Astrocyte of the cerebellum (primary cell): ENCODE data around the gene KCNIP4.

Experiments
- DNase-seq: peaks from one replicate; pipeline ENCODE4 v3.0.0-alpha.2; 2011; ENCODE audit warnings: low read depth
- H3K4me3 ChIP-seq: 2 replicates; pipeline ENCODE4 v1.5.1; 2011; ENCODE audit warnings: mild to moderate bottlenecking, low read depth, low read length, moderate library complexity
- in situ Hi-C: cut with HindIII; loops from 2 replicates; pipeline ENCODE4 v1.10.0; 2017; ENCODE audit warnings: low sequenced_read_pairs
- TF ChIP-seq, protein P1 (sequence below): IDR thresholded peaks from 2 replicates; pipeline ENCODE4 v1.5.1; 2012; ENCODE audit warnings: low read length, low read depth, moderate library complexity, mild to moderate bottlenecking; ENCODE audit errors: missing control alignments

Gene KCNIP4

GRCh38 chr4:21954916-21955315 lies 6.3 kb upstream of the KCNIP4 start:
- DNase-seq = no peak
- H3K4me3 ChIP-seq = no peak overlapping the region
- in situ Hi-C loops = no loop called here
- TF ChIP-seq, protein P1, sequence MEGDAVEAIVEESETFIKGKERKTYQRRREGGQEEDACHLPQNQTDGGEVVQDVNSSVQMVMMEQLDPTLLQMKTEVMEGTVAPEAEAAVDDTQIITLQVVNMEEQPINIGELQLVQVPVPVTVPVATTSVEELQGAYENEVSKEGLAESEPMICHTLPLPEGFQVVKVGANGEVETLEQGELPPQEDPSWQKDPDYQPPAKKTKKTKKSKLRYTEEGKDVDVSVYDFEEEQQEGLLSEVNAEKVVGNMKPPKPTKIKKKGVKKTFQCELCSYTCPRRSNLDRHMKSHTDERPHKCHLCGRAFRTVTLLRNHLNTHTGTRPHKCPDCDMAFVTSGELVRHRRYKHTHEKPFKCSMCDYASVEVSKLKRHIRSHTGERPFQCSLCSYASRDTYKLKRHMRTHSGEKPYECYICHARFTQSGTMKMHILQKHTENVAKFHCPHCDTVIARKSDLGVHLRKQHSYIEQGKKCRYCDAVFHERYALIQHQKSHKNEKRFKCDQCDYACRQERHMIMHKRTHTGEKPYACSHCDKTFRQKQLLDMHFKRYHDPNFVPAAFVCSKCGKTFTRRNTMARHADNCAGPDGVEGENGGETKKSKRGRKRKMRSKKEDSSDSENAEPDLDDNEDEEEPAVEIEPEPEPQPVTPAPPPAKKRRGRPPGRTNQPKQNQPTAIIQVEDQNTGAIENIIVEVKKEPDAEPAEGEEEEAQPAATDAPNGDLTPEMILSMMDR = no peak

GRCh38 chr4:21953653-21954052 lies 5.1 kb upstream of the KCNIP4 start:
- TF ChIP-seq, protein P1 = no peak
- H3K4me3 ChIP-seq = no peak overlapping the region
- DNase-seq = no peak
- in situ Hi-C loops = no loop called here

DNA sequence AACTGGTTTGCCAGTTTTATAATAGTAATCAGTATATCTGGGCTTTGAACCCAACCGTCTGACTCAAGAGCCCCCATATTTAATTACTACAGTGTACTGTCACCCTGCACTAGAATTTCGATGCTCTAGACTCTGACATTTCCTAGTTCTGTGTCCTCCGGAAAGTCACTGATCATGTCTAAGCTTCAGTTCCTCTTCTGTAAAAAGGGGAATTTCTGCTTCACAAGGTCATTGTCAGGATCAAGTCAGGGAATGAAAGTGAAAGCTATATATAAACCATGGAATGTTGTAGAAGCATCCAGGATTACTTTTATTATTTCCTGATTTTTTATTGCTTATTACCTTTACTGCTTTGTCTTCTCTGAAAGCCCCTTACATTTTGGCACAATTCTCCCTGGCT lies 4.0 kb upstream of the KCNIP4 start:
- in situ Hi-C loops = no loop called here
- TF ChIP-seq, protein P1 = no peak
- no peak for DNase-seq
- no peak overlapping the region for H3K4me3 ChIP-seq

DNA sequence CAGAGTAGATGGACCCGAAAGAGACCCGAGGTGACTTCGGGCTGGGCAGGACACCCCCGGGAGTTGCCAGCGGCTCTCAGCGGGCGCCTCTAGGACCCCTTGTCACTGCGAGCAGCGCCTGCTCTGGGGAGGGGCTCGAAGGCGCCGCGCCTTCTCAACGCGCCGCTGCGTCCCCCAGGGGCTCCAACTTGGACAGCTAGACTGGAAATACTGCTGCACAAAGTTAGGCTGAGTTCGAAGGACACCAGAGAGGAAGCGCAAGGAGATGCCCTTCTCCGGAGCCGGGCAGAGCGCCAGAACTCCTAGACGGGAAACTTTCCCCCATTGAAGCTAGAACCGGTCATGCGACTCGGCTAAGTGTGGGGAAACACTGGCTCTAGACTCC lies 493 bp upstream of the KCNIP4 start:
- peak overlapping the region; percentile 48 for H3K4me3 ChIP-seq
- TF ChIP-seq, protein P1 = no peak
- DNase-seq = no peak
- in situ Hi-C loops = no loop called here

DNA sequence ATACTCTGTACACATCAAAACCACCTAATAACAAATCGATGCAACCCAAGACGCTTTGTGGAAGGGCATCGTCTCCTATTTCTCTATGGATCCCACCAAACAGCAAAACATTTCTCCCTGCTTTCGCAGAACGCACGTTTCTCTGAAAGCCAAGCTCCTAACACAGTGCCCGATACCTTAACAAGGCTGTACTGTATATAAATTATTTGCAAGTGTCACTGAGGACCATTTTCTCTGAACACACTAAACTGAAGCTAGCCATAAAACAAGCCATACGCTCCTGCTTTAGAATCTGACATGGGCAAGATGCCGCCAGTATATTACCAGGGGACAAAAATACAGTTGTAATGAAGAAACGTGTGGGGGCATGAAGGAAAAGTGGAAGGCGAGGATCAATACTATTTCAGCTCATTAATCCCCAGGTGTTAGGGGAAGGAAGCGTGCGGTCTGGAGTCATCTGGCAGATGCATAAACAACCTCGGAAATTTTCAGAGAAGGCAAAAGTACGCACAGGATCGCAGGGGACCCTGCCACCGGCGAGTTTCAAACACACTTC lies 703 bp downstream of the KCNIP4 start:
- no peak for DNase-seq
- in situ Hi-C loops = no loop called here
- TF ChIP-seq, protein P1 = no peak
- peak overlapping the region; percentile 48 for H3K4me3 ChIP-seq

DNA sequence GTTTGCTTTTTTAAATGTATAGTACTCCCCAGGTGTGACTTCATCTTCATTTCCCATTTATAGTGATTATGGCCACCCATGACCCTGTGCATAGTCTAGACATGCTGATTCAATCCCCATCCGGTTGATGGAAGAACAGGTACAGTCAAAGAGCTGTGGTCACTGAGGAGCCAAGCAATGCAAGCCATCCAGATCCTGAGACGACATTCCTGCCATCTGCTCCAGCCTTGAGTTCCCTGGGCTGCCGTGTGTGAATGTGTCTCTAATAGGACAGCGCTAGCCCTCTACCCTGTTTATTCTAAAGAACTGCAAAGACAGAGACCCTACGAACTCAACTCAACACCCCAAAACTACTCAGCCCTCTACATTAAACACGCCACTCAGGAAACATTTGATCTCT lies 1.7 kb downstream of the KCNIP4 start:
- in situ Hi-C loops = no loop called here
- H3K4me3 ChIP-seq = no peak overlapping the region
- DNase-seq = no peak
- TF ChIP-seq, protein P1 = no peak
